ENCODE measurements around the gene KHDC1L.
"Not testable (repeated sequence)": the region's sequence is repeated elsewhere in the genome, so short reads cannot be mapped to it uniquely, and the experiment has no call there.

GRCh38 chr6:73193302-73193701 is 32.0 kb downstream of the KHDC1L start:
- not testable (repeated sequence) for TF ChIP-seq MAFK (IDR thresholded peaks at IDR 0.05; ENCODE audit: low read depth, low read length); CEBPB (IDR thresholded peaks at IDR 0.05; ENCODE audit: low read depth, low read length); MAZ (IDR thresholded peaks at IDR 0.05; ENCODE audit: borderline replicate concordance, low read depth, low read length); RFX5 (IDR thresholded peaks at IDR 0.05; ENCODE audit: low read depth, low read length); POLR2A (IDR thresholded peaks at IDR 0.05; ENCODE audit: low read depth, low read length); MXI1 (IDR thresholded peaks at IDR 0.05; ENCODE audit: borderline replicate concordance, low read depth, low read length)
- TF ChIP-seq, protein P1, sequence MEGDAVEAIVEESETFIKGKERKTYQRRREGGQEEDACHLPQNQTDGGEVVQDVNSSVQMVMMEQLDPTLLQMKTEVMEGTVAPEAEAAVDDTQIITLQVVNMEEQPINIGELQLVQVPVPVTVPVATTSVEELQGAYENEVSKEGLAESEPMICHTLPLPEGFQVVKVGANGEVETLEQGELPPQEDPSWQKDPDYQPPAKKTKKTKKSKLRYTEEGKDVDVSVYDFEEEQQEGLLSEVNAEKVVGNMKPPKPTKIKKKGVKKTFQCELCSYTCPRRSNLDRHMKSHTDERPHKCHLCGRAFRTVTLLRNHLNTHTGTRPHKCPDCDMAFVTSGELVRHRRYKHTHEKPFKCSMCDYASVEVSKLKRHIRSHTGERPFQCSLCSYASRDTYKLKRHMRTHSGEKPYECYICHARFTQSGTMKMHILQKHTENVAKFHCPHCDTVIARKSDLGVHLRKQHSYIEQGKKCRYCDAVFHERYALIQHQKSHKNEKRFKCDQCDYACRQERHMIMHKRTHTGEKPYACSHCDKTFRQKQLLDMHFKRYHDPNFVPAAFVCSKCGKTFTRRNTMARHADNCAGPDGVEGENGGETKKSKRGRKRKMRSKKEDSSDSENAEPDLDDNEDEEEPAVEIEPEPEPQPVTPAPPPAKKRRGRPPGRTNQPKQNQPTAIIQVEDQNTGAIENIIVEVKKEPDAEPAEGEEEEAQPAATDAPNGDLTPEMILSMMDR (conservative IDR thresholded peaks at IDR 0.05; ENCODE audit: low read depth, low read length), result not testable (repeated sequence)

Data from IMR-90 (cell line).